PC-9 (cell line): ENCODE data around the gene ERC1.

ENCODE experiments used
- CTCF ChIP-seq: fragments of 200-600 bp; sonication (generic); conservative IDR thresholded peaks from 2 replicates; pipeline ENCODE4 v1.6.1; 2017; ENCODE audit warnings: mixed run types, antibody characterized with exemption, mild to moderate bottlenecking, moderate library complexity
- EZH2 ChIP-seq: fragments of 200-600 bp; sonication (generic); IDR thresholded peaks from 2 replicates; pipeline ENCODE4 v1.8.0; 2017; ENCODE audit warnings: antibody characterized with exemption, low read depth

GRCh38 chr12:1297206-1297605, 306.2 kb downstream of the ERC1 start:
- TF ChIP-seq EZH2 (no peak), CTCF (no peak)
